ENCODE measurements around the gene PRODH2. TPM values are rescaled to one million over a fixed set of nuclear protein-coding genes. Genes with fewer than 3 reads are reported as not detected.
"Not testable (repeated sequence)": the region's sequence is repeated elsewhere in the genome, so short reads cannot be mapped to it uniquely, and the experiment has no call there.

Gene PRODH2
- total RNA-seq, 4 donors from 2014 or later: not detected

DNA sequence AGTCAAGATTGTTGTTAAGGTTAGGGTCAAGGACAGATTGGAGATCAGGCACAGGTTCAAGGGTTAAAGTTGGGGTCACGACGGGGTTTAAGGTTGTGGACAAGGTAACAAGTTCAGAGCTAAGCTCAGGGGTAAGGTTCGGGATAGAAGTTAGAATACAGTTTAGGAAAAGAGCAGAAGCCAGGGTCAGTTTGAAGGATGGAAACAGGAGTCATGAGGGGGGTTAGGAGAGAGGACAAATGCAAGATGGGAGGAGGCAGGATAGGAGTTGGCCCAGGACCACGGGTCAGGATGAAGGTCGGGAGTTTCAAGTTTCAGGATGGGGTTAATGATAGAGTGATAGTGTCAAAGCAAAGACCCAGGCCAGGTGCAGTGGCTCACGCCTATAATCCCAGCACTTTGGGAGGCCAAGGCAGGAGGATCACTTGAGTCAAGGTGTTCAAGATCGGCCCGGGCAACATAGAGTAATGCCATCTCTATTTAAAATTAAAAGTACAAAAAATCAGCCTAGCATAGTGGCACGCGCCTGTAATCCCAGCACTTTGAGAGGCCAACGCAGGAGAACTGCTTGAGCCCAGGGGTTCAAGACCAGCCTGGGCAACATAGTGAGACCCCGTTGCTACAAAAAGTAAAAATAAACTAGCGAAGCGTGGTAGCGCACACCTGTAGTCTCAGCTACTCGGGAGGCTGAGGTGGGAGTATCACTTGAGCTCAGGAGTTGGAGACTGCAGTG, 32.0 kb upstream of the PRODH2 start:
- no peak for TF ChIP-seq POLR2A (IDR thresholded peaks at IDR 0.05)
- TF ChIP-seq, protein P1, sequence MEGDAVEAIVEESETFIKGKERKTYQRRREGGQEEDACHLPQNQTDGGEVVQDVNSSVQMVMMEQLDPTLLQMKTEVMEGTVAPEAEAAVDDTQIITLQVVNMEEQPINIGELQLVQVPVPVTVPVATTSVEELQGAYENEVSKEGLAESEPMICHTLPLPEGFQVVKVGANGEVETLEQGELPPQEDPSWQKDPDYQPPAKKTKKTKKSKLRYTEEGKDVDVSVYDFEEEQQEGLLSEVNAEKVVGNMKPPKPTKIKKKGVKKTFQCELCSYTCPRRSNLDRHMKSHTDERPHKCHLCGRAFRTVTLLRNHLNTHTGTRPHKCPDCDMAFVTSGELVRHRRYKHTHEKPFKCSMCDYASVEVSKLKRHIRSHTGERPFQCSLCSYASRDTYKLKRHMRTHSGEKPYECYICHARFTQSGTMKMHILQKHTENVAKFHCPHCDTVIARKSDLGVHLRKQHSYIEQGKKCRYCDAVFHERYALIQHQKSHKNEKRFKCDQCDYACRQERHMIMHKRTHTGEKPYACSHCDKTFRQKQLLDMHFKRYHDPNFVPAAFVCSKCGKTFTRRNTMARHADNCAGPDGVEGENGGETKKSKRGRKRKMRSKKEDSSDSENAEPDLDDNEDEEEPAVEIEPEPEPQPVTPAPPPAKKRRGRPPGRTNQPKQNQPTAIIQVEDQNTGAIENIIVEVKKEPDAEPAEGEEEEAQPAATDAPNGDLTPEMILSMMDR (IDR thresholded peaks at IDR 0.05): no peak
- intact Hi-C loops (cut with DNase I; ENCODE audit: low total_unique reads): no loop called here
- H3K4me3 ChIP-seq (ENCODE audit: low read depth, poor library complexity, severe bottlenecking): no peak overlapping the region
- WGBS, 2 donors: 62 to 63% methylated on average over 16 of the region's 16 CpGs
- no peak for DNase-seq (ENCODE audit: low spot score in 2 of 2)

DNA sequence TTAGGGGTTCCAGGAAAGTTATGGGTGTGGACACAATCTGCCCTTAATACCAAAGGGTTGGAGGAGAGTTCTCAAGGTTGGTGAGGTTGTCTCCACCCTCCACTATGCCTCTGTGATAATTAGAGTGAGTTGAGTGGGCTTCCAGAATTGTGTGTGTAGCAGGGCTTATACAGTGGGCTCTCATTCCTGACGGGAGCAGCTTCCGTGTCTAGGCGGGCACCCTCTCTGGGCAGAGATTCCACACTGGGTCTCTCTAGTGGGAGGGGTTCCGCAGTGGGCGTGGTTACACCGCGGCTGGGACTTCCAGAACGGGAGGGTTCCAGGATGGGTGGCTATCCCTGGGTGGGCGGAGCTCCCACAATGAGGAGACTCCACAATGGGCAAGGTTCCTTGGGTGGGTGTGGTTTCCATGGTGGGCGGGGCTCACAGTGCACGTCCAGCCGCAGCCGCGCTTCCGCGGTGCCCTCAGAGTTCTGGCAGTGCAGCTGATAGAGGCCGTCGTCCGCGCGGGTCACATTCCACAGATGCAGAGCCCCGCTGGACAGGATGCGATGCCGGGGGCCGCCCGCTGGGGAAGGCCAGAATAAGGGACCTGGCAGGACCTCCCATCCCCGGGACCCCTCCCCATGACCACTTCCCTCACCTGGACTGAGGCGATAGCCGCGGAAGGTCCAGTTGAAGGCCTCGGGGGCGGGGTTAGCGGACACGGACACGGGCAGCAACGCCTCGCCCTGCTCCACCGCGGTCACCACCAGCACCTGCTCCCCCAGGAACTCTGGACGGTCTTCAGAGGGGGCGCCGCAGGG, 31.2 kb upstream of the PRODH2 start:
- intact Hi-C loops (cut with DNase I; ENCODE audit: low total_unique reads): no loop called here
- no peak for TF ChIP-seq POLR2A (IDR thresholded peaks at IDR 0.05)
- TF ChIP-seq, protein P1 (IDR thresholded peaks at IDR 0.05): no peak
- no peak for DNase-seq (ENCODE audit: low spot score in 2 of 2)
- H3K4me3 ChIP-seq (ENCODE audit: low read depth, poor library complexity, severe bottlenecking): no peak overlapping the region
- 11 to 14% methylated on average over 26 to 35 of the region's 42 CpGs for WGBS, 2 donors

DNA sequence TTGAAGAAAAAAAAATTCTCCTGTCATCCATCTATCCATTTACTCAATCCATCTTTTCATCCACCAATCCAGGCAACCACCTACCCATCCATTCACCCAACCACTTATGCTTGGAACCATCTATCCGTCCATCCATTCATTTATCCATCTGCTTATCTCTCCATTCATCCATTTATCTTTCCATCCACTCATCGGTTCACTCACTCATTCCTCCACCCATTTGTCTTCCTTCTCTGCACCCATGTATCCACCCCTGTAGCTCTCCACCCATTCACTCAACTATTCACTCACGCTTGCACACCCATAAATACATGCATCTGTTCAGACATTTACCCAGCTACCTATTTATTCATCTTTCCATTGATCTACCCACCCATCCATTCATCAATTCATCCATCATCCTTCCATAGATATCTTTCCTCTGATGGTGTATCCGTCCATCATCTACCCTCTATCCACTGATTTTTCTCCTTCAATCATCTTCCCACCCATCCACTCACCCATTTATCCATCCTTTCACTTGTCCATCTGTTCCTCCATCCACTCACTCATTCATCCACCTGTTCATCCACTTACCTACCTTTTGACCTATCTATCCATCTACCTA, 30.1 kb upstream of the PRODH2 start:
- DNase-seq (ENCODE audit: low spot score in 2 of 2): no peak
- TF ChIP-seq, protein P1 (IDR thresholded peaks at IDR 0.05): no peak
- TF ChIP-seq POLR2A (IDR thresholded peaks at IDR 0.05): no peak
- no peak overlapping the region for H3K4me3 ChIP-seq (ENCODE audit: low read depth, poor library complexity, severe bottlenecking)
- intact Hi-C loops (cut with DNase I; ENCODE audit: low total_unique reads): no loop called here
- 85 to 87% methylated on average over 4 of the region's 4 CpGs for WGBS, 2 donors

DNA sequence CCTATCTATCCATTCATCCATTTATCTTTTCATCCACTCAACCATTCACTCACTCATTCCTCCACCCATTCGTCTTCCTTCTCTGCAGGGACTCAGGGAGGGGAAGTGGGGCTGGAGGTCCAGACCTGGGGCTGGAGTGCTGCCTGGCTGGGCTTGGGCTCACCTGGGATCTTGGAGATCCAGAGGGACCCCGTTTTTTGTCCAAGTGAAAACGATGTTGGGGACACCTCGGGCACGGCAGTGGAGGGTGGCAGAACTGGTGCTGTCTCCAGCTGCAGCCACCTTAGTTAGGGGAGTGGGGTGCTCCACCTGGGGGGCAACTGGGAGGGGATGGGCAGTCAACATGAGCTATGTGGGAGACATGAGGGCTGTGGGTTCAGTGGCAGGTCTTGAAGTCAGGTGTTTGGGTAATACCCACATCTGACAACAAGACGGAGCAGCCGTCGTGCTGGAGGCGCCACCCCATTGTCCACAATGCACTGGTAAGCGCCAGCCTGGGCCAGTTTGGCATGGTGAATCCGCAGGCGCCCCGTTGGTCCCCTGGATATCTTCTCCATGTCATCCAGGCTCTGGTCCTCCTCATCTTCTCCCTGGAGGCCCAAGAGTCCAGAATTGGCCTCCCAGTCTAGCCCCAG, 29.4 kb upstream of the PRODH2 start:
- TF ChIP-seq, protein P1 (IDR thresholded peaks at IDR 0.05): no peak
- TF ChIP-seq POLR2A (IDR thresholded peaks at IDR 0.05): no peak
- DNase-seq (ENCODE audit: low spot score in 2 of 2): no peak

DNA sequence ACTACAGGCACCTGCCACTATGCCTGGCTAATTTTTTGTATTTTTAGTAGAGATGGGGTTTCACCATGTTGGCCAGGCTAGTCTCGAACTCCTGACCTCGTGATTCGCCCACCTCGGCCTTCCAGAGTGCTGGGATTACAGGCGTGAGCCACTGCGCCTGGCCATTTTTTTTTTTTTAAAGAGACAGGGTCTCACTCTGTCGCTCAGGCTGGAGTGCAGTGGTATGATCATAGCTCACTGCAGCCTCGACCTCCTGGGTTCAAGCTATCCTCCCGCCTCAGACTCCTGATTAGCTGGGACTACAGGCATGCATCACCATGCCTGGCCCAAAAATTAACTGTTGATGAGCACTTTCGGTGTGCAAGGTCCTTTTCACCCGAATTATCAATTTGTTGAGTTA, 23.5 kb upstream of the PRODH2 start:
- DNase-seq (ENCODE audit: low spot score in 2 of 2); H3K4me3 ChIP-seq (ENCODE audit: low read depth, poor library complexity, severe bottlenecking); intact Hi-C loops (cut with DNase I; ENCODE audit: low total_unique reads): not testable (repeated sequence)
- WGBS, 2 donors: 50 to 58% methylated on average over 11 of the region's 11 CpGs

More for the DNA sequence above, 29.4 kb upstream of the PRODH2 start:
- intact Hi-C loops (cut with DNase I; ENCODE audit: low total_unique reads): no loop called here
- 78 to 87% methylated on average over 13 of the region's 13 CpGs for WGBS, 2 donors
- H3K4me3 ChIP-seq (ENCODE audit: low read depth, poor library complexity, severe bottlenecking): no peak overlapping the region

DNA sequence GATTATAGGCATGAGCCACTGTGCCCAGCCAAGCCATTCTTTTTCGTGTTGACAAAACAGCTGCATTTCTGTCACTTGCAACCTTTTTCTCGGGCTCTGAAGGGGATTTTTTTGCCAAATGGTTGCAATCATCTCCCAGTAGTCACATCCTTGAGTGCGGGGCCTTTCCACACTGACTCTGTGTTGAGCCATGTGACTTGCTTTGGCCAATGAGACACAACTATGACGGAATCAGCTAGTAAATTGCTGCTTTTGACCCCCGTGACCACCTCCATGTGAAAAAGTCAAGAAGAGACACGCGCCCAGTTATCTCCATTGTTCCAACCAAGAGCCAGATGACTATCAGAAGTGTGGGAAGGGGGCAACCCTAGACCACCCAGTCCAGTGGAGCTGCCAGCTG, 21.3 kb upstream of the PRODH2 start:
- H3K4me3 ChIP-seq (ENCODE audit: low read depth, poor library complexity, severe bottlenecking): no peak overlapping the region
- WGBS, 2 donors: 62 to 66% methylated on average over 7 of the region's 7 CpGs
- no peak for DNase-seq (ENCODE audit: low spot score in 2 of 2)
- TF ChIP-seq POLR2A (IDR thresholded peaks at IDR 0.05): no peak
- TF ChIP-seq, protein P1 (IDR thresholded peaks at IDR 0.05): no peak
- intact Hi-C loops (cut with DNase I; ENCODE audit: low total_unique reads): no loop called here
